ENCODE data around the gene IGFBPL1.
"Not testable (repeated sequence)": the region's sequence is repeated elsewhere in the genome, so short reads cannot be mapped to it uniquely, and the experiment has no call there.

The IGFBPL1 gene

DNA sequence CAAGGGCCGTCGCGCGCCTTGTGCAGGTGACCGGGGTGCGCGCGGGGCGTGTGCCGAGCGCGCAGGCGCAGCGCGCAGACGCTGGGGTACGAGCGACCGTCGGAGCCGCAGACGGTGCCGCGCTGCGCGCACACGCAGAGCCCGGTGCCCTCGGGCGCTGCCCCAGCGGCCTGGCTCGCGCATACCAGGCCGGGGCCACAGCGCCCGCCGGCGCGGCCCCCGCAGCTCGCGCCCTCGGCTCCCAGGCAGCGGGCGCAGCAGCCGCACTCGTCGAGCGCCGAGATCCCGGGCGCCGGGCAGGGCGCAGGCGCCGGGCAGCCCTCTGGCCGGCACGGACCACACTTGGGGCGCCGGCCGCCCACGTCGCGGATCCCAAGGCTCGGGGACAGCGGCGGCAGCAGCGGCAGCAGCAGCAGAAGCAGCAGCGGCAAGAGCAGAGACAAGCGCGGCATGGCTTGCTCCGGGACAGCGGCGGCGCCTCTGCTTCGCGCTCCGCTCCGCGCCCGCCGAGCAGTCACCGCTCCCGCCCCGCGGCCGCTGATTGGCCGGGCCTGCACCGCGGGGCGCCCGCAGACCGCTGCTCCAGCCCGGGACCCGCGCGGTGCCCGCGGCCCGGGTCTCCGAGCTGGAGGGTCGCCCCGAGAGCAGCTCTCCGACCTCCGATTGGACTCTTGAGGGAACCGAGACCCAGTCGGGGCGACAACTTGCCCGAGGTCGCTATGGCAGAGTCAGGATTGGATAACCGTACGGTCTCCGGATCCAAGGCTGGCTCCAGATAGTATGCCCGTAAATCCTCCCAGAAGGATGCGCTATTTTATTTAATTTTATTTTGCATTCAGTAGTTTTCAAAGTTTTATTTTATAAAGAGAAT, at the start of gene IGFBPL1:
TSS of gene IGFBPL1 (minus strand) at position 482 of the 871 bp plus-strand sequence. CDS start at position 452, 30 bp downstream.
- peak in 1 of 2 donors; percentile 15 for DNase-seq

- DNase-seq, result not testable (repeated sequence)
Measured at GRCh38 chr9:38472583-38473249, 48.5 kb upstream of the IGFBPL1 start.

DNA sequence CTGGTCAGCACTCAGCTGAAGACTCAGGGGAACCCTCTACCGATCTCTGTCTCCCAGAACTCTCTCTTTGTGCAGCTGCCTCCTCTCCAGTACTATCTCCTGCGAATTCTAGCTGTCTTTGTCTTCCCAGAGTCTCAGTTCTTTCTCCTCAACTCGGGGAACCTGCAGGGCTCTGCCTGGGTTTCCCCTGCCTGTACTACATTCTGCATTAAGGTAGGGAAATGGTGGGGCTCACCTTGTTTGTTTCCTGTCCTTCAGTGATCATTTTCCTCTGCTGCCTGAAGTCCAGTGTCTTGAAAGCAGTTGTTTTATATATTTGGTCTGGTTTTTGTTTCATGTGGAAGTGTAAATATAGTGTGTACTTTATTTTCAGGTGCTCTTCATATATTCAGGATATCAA, 43.1 kb upstream of the IGFBPL1 start:
- DNase-seq, result no peak

- DNase-seq, result no peak
Measured at GRCh38 chr9:38453835-38454234, 29.6 kb upstream of the IGFBPL1 start.

GRCh38 chr9:38451162-38451561, 26.9 kb upstream of the IGFBPL1 start:
- no peak for DNase-seq

GRCh38 chr9:38447703-38448102, 23.4 kb upstream of the IGFBPL1 start:
- DNase-seq, result no peak

DNA sequence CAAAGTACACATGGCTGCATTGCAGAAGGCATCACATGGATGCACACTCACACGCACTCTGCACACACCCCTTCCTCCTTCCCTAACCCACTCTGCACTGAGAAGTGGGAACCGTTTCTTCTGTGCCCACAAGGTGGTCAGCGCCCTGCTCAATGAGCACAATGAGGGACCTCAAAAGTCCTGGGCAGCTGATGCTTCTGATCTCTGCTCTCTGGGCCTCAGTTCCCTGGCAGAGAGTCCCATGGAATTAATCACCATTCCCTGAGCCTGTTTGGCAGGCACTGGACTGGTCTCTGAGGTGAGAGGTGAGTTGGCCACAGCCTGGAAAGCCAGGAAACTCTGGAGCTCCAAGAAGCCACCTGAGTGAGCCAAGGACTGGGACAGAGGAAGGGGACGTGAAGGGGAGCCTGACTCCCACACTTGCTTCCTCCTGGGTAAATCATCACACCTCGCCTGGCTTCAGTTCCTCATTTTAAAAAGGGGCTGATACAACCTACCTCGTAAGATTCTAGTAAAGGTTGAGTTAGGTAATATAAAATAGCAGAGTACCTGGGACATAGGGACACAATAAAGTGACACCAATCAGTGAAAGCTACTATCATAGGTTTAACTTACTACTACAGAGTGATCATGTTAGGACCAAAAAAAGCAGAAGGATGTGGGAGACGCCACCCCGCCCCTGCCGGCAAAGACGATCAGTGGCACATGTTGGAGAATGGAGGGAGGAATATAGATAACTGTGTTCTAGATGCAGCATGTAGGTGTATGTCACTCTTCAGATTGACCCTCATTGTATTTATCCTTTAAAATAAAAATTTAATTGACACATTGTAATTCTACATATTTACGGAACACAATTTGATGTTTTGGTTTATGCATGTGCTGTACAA, 21.1 kb upstream of the IGFBPL1 start:
- peak in 1 of 2 donors; percentile 11 for DNase-seq

GRCh38 chr9:38443597-38443996, 19.3 kb upstream of the IGFBPL1 start:
- no peak for DNase-seq

- no peak for DNase-seq
Measured at GRCh38 chr9:38443181-38443580, 18.9 kb upstream of the IGFBPL1 start.

DNA sequence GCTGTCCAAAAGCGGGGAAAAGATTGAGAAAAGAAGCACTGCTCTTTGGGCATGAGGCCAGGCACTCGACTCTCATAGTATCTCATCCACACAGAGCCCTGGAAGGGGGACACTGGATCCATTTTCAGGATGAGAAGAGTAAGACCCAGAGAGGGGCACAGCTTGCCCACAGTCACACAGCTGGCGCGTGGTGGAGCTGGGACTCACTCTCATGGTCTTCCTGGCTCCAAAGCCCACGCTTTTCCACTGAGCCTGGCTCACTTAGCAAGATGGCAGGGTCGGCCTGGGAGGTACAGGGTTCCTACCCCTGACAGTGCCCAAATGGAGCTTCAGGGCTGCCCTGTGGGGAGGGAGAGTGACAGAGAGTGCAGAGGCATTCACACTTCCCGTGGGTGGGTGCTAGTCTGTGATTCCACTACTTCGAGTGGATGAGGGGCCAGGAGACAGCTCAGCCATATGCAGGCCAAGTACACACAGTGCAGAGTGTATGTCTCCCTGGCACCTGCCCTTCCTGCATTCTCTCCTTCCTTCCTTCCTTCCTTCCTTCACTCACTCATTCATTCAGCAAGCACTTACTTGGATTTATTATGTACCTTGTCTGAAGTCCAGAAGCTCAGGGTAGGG, 18.3 kb upstream of the IGFBPL1 start:
- DNase-seq, result no peak

GRCh38 chr9:38441347-38442085, 17.3 kb upstream of the IGFBPL1 start:
- no peak for DNase-seq

GRCh38 chr9:38440516-38440915, 16.3 kb upstream of the IGFBPL1 start:
- peak; percentile 51 to 82 for DNase-seq

DNA sequence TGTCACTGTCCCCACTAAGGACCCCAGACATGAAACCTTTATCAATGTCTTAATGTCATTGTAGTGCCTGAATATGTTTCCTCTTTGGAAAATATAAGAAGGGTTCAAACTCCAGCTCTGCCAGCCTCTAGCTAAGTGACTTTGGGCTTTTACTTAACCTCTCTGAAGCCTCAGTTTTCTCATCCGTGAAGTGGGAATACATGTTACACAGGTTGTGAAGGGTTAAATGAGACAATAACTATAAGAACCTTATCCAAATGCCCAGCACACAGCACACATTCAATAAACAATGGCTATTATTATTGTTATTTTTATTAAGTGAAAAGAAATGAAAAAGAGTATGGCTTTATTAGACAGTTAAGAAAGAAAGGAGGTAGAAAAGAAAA, 15.7 kb upstream of the IGFBPL1 start:
- no peak for DNase-seq

- DNase-seq, result no peak
Measured at GRCh38 chr9:38439291-38439915, 15.1 kb upstream of the IGFBPL1 start.

GRCh38 chr9:38437193-38437823, 13.1 kb upstream of the IGFBPL1 start:
- no peak for DNase-seq

DNA sequence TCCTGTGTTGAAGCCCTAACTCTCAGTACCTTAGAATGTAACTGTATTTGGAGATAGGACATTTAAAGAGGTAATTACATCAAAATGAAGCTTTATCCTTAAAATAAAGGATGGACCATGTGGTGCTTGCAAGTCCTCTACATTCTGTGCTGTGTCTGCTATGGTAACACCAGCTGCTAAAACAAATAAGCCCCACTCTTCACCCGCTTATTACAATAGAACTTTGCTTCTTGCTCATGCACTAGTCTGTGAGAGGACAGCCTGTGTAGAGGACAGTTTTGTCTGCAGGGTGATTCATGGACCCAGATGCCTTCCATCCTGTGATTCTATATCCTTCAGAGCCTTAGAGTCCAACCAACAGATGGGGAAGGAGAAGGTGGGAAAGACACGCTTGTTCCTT, 12.5 kb upstream of the IGFBPL1 start:
- DNase-seq, result no peak

DNA sequence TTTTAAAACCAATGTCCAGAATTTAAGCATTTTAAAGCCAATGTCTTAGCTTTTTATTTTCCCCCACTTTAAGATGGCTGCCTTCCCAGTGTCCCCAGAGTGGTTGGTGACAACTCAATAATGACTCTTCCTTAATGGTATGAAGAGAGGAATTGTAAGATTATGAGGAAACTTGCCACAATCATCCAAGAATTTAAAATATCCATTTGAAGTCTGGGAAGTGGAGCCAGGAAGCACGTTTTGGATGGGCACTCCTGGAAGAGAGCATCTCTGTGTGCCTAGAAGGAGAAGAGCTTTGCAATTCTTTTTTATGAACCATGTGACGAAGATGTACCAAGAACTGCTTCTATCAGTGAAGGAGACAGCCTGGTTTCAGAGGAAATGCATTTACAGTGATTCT, 11.3 kb upstream of the IGFBPL1 start:
- DNase-seq, result no peak

DNA sequence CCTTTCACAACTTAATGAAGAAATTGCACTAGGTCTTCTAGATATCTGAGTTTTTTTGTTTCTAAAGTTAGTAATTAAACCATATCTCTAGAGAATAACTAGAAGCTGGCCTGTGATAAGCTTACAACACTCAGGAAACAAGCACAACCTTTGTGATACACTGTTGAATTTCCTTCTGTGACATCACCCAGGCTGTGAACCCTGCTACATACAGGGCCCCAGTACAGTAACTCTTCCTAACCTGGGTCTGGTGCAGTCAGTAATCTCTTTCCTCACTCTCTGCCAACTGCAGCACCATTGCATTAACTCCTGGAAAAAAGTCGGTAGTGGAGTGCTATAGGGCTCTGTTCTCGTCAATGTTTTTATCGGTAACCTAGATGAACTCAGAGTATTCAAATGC, 10.6 kb upstream of the IGFBPL1 start:
- DNase-seq, result no peak

GRCh38 chr9:38434365-38434764, 10.1 kb upstream of the IGFBPL1 start:
- DNase-seq, result no peak

- peak; percentile 31 to 73 for DNase-seq
Measured at GRCh38 chr9:38432922-38433510, 8.8 kb upstream of the IGFBPL1 start.

GRCh38 chr9:38431116-38431515, 6.9 kb upstream of the IGFBPL1 start:
- DNase-seq, result no peak
